Measurements from ENCODE around the gene CPSF3. TPM values are rescaled to one million over a fixed set of nuclear protein-coding genes. Genes with fewer than 3 reads are reported as not detected.

Gene CPSF3
- total RNA-seq, 1 experiment from 2014 or later, result 72.6 TPM

DNA sequence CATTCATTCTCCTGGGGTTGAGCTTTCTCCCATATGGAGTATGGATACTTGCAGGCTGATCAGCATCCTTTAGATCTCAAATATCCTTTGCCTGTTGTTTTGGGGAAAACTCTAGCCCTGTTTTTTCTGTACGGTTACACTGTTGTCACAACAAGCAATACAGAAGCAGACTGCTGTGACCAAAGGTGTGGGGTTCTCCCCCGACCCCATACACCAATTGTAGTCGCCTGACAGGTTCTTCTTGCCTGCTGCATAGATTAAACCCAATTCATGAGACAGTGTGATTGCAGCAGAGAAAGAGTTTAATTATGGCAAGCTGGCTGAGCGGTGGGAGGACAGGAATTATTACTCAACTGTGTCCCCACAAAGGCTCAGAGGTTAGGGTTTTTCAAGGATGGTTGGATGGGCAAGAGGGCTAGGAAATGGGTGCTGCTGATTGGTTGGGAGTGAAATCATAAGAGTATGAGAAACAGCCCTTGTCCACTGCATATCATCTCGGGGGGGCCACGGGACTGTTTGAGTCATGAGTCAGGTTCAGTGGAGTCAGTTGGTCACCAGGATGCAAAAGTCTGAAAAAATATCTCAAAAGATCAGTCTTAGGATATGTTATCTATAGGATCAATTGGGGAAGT is 40.7 kb upstream of the CPSF3 start:
- Histone ChIP-seq H3K9ac (ENCODE audit: low read length) (no peak overlapping the region), H3K4me3 (ENCODE audit: low read length) (no peak overlapping the region), H3K9me2 (replicated peaks; ENCODE audit: insufficient read depth, low read length) (no peaks in the 10 kb centered on the region), H3K9me3 (ENCODE audit: low read length) (no peaks in the 10 kb centered on the region), H4K20me1 (ENCODE audit: insufficient read depth, low read depth, low read length) (no peaks in the 10 kb centered on the region), H3K4me2 (ENCODE audit: low read depth, low read length, poor library complexity, severe bottlenecking) (no peak overlapping the region), H3K4me1 (ENCODE audit: low read length) (no peaks in the 10 kb centered on the region), H3K27me3 (ENCODE audit: low read length) (no peaks in the 10 kb centered on the region), H3K27ac (ENCODE audit: low read length) (no peak overlapping the region), H3K36me3 (ENCODE audit: insufficient read depth, low read length) (no peaks in the 10 kb centered on the region), H3K79me2 (ENCODE audit: low read length) (no peaks in the 10 kb centered on the region), H2AFZ (ENCODE audit: low read length) (no peak overlapping the region)
- no peak for DNase-seq

DNA sequence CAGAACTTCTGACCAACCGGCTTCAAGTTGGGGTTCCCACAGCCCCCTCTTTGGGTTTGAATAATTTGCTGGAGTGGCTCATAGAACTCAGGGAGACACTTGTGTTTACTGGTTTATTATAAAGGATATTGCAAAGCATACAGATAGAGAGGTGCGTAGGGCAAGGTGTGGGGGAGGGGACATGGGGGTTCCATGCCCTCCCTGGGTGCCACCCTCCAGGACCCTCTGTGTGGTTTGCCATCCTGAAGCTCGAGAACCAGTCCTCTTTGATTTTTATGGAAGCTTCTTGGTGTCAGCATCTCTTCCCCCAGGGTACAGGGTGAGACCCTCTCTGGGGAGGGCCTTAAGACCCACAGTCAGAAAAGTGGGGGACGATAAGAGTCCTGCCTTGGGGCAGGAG is 38.9 kb upstream of the CPSF3 start:
- Histone ChIP-seq H2AFZ (ENCODE audit: low read length) (no peak overlapping the region), H3K4me3 (ENCODE audit: low read length) (no peak overlapping the region), H3K27me3 (ENCODE audit: low read length) (no peaks in the 10 kb centered on the region), H3K4me2 (ENCODE audit: low read depth, low read length, poor library complexity, severe bottlenecking) (no peak overlapping the region), H3K4me1 (ENCODE audit: low read length) (no peaks in the 10 kb centered on the region), H4K20me1 (ENCODE audit: insufficient read depth, low read depth, low read length) (no peaks in the 10 kb centered on the region), H3K36me3 (ENCODE audit: insufficient read depth, low read length) (no peaks in the 10 kb centered on the region), H3K79me2 (ENCODE audit: low read length) (no peaks in the 10 kb centered on the region), H3K27ac (ENCODE audit: low read length) (no peak overlapping the region), H3K9me3 (ENCODE audit: low read length) (no peaks in the 10 kb centered on the region), H3K9ac (ENCODE audit: low read length) (no peak overlapping the region), H3K9me2 (replicated peaks; ENCODE audit: insufficient read depth, low read length) (no peaks in the 10 kb centered on the region)
- no peak for DNase-seq

DNA sequence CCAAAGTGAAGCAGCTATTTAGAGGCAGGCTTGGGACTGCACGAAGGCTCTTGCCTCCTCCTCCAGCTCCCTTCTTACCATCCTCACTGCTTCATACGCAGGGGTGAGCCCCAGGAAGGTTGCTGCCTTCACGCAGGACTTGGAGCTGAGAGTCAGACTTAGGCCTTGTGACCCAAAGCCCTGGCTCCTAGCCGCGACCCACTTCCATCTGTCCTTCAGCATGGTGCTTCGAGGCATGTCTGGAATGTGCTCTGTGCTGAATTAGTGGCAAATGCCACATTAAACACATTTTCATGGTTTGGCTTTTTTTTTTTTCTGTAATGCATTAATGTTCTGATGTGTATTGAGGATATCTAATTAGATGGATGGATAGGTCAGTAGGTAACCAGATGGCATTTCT is 37.6 kb upstream of the CPSF3 start:
- H3K4me2 ChIP-seq (ENCODE audit: low read depth, low read length, poor library complexity, severe bottlenecking), result no peak overlapping the region
- no peak overlapping the region for H3K4me3 ChIP-seq (ENCODE audit: low read length)
- no peaks in the 10 kb centered on the region for H3K36me3 ChIP-seq (ENCODE audit: insufficient read depth, low read length)
- H3K9me2 ChIP-seq (replicated peaks; ENCODE audit: insufficient read depth, low read length), result no peaks in the 10 kb centered on the region
- no peak overlapping the region for H2AFZ ChIP-seq (ENCODE audit: low read length)
- no peaks in the 10 kb centered on the region for H3K79me2 ChIP-seq (ENCODE audit: low read length)
- H3K4me1 ChIP-seq (ENCODE audit: low read length), result no peaks in the 10 kb centered on the region
- no peaks in the 10 kb centered on the region for H3K27me3 ChIP-seq (ENCODE audit: low read length)
- H3K9me3 ChIP-seq (ENCODE audit: low read length), result no peaks in the 10 kb centered on the region
- H3K9ac ChIP-seq (ENCODE audit: low read length), result no peak overlapping the region
- H3K27ac ChIP-seq (ENCODE audit: low read length), result no peak overlapping the region
- DNase-seq, result no peak
- no peaks in the 10 kb centered on the region for H4K20me1 ChIP-seq (ENCODE audit: insufficient read depth, low read depth, low read length)

DNA sequence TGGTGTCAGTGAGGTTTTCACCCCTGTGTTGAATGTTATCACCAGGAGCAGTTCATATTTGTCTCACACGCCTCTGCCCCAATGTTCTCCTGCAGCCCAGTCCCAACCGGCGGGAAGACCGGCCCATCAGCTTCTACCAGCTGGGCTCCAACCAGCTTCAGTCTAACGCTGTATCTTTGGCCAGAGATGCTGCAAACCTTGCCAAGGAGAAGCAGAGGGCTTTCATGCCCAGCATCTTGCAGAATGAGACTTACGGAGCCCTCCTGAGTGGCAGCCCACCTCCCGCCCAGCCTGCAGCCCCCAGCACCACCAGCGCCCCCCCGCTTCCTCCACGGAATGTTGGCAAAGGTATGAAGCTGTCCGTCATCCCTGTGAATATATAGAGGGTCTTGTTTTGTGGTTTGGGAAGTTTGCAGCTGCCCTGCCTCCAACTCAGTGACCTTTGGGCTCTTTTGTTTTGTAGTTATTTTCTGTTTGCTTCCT is 35.2 kb upstream of the CPSF3 start:
- no peak for DNase-seq

DNA sequence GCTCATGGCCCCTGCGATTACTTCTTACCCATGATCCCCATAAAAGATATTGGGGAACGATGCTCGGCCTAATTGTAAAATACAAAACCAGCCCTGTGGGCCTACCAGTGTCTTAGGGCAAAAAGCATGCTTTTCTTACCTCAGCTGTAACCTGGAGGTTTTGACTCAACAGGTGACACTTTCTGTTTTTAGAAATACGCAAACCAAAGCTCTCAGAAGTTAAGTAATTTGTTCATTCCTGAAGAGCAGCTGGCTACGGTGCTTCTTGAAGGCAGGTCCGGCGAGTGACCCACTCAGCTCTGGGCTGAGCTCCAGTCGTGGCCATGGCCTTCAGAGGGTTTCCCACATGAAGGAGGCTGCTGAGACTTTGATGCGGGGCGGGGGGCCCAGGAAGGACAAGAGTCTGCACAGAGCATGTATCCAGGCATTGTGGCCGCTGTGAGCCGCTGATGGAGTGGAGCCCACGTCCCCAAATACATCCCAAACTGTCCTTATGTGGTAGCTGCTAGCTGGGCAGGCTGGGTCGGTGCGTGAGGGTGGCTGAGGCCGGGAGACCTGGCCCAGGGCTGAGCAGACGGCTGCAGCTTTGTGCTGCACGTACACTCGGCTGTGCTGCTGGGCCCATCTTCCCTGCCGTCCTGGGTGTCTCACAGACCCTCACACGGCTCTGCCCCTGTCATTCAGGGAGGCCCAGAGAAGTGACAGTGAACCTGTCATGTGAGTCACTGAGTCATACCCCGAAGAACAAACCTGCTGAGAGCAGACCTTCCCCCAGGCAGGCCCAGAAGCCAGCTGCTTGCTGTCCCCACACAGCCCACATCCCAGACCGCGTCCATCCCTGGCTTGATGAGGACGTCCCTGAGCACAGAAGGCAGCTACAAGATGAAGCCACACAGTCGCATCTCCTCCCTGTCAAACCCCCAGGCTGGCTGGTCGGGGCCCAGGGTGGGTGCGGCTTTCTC is 34.2 kb upstream of the CPSF3 start:
- H3K9me3 ChIP-seq (ENCODE audit: low read length), result no peaks in the 10 kb centered on the region
- no peak overlapping the region for H2AFZ ChIP-seq (ENCODE audit: low read length)
- no peak overlapping the region for H3K4me3 ChIP-seq (ENCODE audit: low read length)
- no peaks in the 10 kb centered on the region for H3K4me1 ChIP-seq (ENCODE audit: low read length)
- DNase-seq, result no peak
- no peak overlapping the region for H3K9ac ChIP-seq (ENCODE audit: low read length)
- H3K27ac ChIP-seq (ENCODE audit: low read length), result no peak overlapping the region
- H3K79me2 ChIP-seq (ENCODE audit: low read length), result no peaks in the 10 kb centered on the region
- H4K20me1 ChIP-seq (ENCODE audit: insufficient read depth, low read depth, low read length), result no peaks in the 10 kb centered on the region
- no peaks in the 10 kb centered on the region for H3K36me3 ChIP-seq (ENCODE audit: insufficient read depth, low read length)
- no peak overlapping the region for H3K4me2 ChIP-seq (ENCODE audit: low read depth, low read length, poor library complexity, severe bottlenecking)
- H3K9me2 ChIP-seq (replicated peaks; ENCODE audit: insufficient read depth, low read length), result no peaks in the 10 kb centered on the region
- no peaks in the 10 kb centered on the region for H3K27me3 ChIP-seq (ENCODE audit: low read length)

More for the DNA sequence above, 35.2 kb upstream of the CPSF3 start:
- Histone ChIP-seq H3K4me3 (ENCODE audit: low read length) (no peak overlapping the region), H3K9ac (ENCODE audit: low read length) (no peak overlapping the region), H3K9me2 (replicated peaks; ENCODE audit: insufficient read depth, low read length) (no peaks in the 10 kb centered on the region), H3K36me3 (ENCODE audit: insufficient read depth, low read length) (no peaks in the 10 kb centered on the region), H3K4me2 (ENCODE audit: low read depth, low read length, poor library complexity, severe bottlenecking) (no peak overlapping the region), H2AFZ (ENCODE audit: low read length) (no peak overlapping the region), H3K9me3 (ENCODE audit: low read length) (no peaks in the 10 kb centered on the region), H3K79me2 (ENCODE audit: low read length) (no peaks in the 10 kb centered on the region), H3K27ac (ENCODE audit: low read length) (no peak overlapping the region), H4K20me1 (ENCODE audit: insufficient read depth, low read depth, low read length) (no peaks in the 10 kb centered on the region), H3K4me1 (ENCODE audit: low read length) (no peaks in the 10 kb centered on the region), H3K27me3 (ENCODE audit: low read length) (no peaks in the 10 kb centered on the region)

DNA sequence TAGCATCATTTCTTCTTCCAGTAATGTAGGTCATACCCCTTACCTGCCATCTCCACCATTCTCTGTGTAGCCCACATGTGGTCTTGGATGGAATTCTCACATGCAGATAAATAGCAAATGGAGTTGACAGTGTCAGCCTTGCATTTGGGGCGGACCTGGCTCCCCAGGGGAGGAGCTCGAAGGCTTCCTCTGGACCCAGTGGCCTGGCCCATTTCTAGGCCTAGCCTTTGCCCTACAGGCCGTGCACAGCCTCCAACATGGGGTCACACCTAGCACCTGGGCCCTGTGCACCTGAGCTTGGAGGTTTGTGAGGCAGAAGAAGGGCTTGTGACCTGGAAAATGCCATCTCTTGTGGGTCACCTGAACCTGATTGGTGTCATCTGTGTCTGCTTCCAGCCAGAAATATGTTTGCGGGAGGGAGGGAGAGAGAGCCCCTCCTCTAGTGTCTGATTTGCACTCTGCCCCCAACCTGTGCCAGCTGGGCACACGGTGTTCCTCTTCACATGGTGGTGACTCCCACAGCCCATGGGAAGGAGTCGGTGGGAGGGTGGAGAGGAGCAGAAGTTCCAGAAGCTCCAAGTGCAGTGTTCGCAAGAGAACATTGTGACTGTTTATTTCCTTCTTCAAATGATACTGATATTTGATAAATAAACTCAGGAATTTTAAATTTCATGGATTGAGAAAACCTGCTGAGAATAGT is 33.2 kb upstream of the CPSF3 start:
- H3K36me3 ChIP-seq (ENCODE audit: insufficient read depth, low read length), result no peaks in the 10 kb centered on the region
- no peak overlapping the region for H3K4me3 ChIP-seq (ENCODE audit: low read length)
- no peaks in the 10 kb centered on the region for H3K9me3 ChIP-seq (ENCODE audit: low read length)
- no peak overlapping the region for H2AFZ ChIP-seq (ENCODE audit: low read length)
- H3K9ac ChIP-seq (ENCODE audit: low read length), result no peak overlapping the region
- no peak overlapping the region for H3K27ac ChIP-seq (ENCODE audit: low read length)
- DNase-seq, result no peak
- no peaks in the 10 kb centered on the region for H4K20me1 ChIP-seq (ENCODE audit: insufficient read depth, low read depth, low read length)
- H3K27me3 ChIP-seq (ENCODE audit: low read length), result no peaks in the 10 kb centered on the region
- no peaks in the 10 kb centered on the region for H3K9me2 ChIP-seq (replicated peaks; ENCODE audit: insufficient read depth, low read length)
- H3K4me1 ChIP-seq (ENCODE audit: low read length), result no peaks in the 10 kb centered on the region
- H3K4me2 ChIP-seq (ENCODE audit: low read depth, low read length, poor library complexity, severe bottlenecking), result no peak overlapping the region
- H3K79me2 ChIP-seq (ENCODE audit: low read length), result no peaks in the 10 kb centered on the region

DNA sequence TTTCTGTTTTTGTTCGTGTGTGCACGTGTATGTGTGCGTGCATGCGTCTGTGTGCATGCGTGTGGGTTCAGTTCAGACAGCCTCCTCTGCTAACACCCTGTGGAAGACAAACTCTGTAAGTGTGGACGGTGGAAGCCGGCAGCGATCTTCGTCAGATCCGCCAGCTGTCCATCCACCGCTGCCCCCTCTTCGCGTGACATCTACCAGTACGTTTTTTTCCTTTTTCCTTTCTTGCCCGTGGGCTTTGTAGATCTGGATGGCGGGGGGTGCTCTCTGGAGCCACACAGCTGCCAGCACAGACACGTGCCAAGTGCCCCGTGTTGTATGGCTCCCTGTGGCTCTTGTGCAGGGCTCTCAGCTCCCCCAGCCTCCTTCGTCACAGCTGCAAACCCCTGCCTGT is 32.5 kb upstream of the CPSF3 start:
- Histone ChIP-seq H3K27ac (ENCODE audit: low read length) (no peak overlapping the region), H3K9me3 (ENCODE audit: low read length) (no peaks in the 10 kb centered on the region), H2AFZ (ENCODE audit: low read length) (no peak overlapping the region), H3K9ac (ENCODE audit: low read length) (no peak overlapping the region), H3K79me2 (ENCODE audit: low read length) (no peaks in the 10 kb centered on the region), H3K4me1 (ENCODE audit: low read length) (no peaks in the 10 kb centered on the region), H3K9me2 (replicated peaks; ENCODE audit: insufficient read depth, low read length) (no peaks in the 10 kb centered on the region), H4K20me1 (ENCODE audit: insufficient read depth, low read depth, low read length) (no peaks in the 10 kb centered on the region), H3K27me3 (ENCODE audit: low read length) (no peaks in the 10 kb centered on the region), H3K4me3 (ENCODE audit: low read length) (no peak overlapping the region), H3K4me2 (ENCODE audit: low read depth, low read length, poor library complexity, severe bottlenecking) (no peak overlapping the region), H3K36me3 (ENCODE audit: insufficient read depth, low read length) (no peaks in the 10 kb centered on the region)
- DNase-seq, result no peak

Data from Karpas-422 (cell line).